HepG2 (cell line): ENCODE data around the gene SLC25A46. TPM values are rescaled to one million over a fixed set of nuclear protein-coding genes. Genes with fewer than 3 reads are reported as not detected.

Source experiments
- CENPT ChIP-seq: sonication (generic); formaldehyde crosslinking; IDR thresholded peaks from 2 replicates; pipeline ENCODE4 v1.8.0; 2022; ENCODE audit warnings: low read depth, mild to moderate bottlenecking, moderate library complexity, missing genetic modification reagents
- ESRRA ChIP-seq: sonication (generic); formaldehyde crosslinking; IDR thresholded peaks from 2 replicates; pipeline ENCODE4 v1.5.1; 2020; ENCODE audit warnings: mild to moderate bottlenecking, low read depth, missing genetic modification reagents
- GABPB1 ChIP-seq: IDR thresholded peaks from 2 replicates; pipeline ENCODE4 v1.6.1; 2016; ENCODE audit warnings: mild to moderate bottlenecking, missing genetic modification reagents, moderate library complexity, missing compliant biosample characterization
- HNRNPK ChIP-seq: fragments of 200-400 bp; formaldehyde crosslinking; IDR thresholded peaks from 2 replicates; pipeline ENCODE4 v1.6.1; 2018; ENCODE audit warnings: low read length, low read depth, moderate library complexity, mild to moderate bottlenecking; ENCODE audit not compliant: poor library complexity, severe bottlenecking
- HOXD1 ChIP-seq: sonication (generic); formaldehyde crosslinking; IDR thresholded peaks from 2 replicates; pipeline ENCODE4 v1.5.0; 2020; ENCODE audit warnings: missing genetic modification reagents
- ISX ChIP-seq: sonication (generic); formaldehyde crosslinking; conservative IDR thresholded peaks from 2 replicates; pipeline ENCODE4 v1.5.0; 2020; ENCODE audit warnings: missing genetic modification reagents
- KDM3A ChIP-seq: IDR thresholded peaks from 2 replicates; pipeline ENCODE4 v1.6.1; 2018; ENCODE audit warnings: low read depth, missing compliant biosample characterization
- MAFF ChIP-seq: IDR thresholded peaks from 2 replicates; pipeline ENCODE4 v1.6.1; 2011; ENCODE audit warnings: low read depth, low read length, improper control_type of control experiment
- MAFK ChIP-seq, 2 experiments: IDR thresholded peaks in 1 of 2; conservative IDR thresholded peaks in 1 of 2; 2 replicates each; pipeline ENCODE4 v1.6.1; 2011; ENCODE audit warnings: improper control_type of control experiment in 2 of 2, low read length in 2 of 2
- MIER2 ChIP-seq: IDR thresholded peaks from 2 replicates; pipeline ENCODE4 v1.6.1; 2016; ENCODE audit warnings: missing biosample characterization, missing genetic modification reagents
- MXI1 ChIP-seq: IDR thresholded peaks from 3 replicates; pipeline ENCODE4 v1.6.1; 2012; ENCODE audit warnings: low read depth, low read length, inconsistent platforms, borderline replicate concordance
- POGZ ChIP-seq: sonication (generic); formaldehyde crosslinking; IDR thresholded peaks from 2 replicates; pipeline ENCODE4 v1.4.0; 2020; ENCODE audit warnings: mild to moderate bottlenecking, missing genetic modification reagents
- RELA ChIP-seq: sonication (generic); formaldehyde crosslinking; IDR thresholded peaks from 2 replicates; pipeline ENCODE4 v1.4.0; 2020; ENCODE audit warnings: missing genetic modification reagents
- RFX1 ChIP-seq: fragments of 450-650 bp; IDR thresholded peaks from 2 replicates; pipeline ENCODE4 v1.6.1; 2017
- RXRB ChIP-seq: IDR thresholded peaks from 2 replicates; pipeline ENCODE4 v1.6.1; 2016; ENCODE audit warnings: borderline replicate concordance, missing genetic modification reagents, missing compliant biosample characterization
- TMF1 ChIP-seq: sonication (generic); formaldehyde crosslinking; IDR thresholded peaks from 2 replicates; pipeline ENCODE4 v1.8.1; 2022; ENCODE audit warnings: low read depth, missing genetic modification reagents
- ZBTB8A ChIP-seq: sonication (generic); formaldehyde crosslinking; IDR thresholded peaks from 2 replicates; pipeline ENCODE4 v1.4.0; 2020; ENCODE audit warnings: mild to moderate bottlenecking, low read depth, missing genetic modification reagents, borderline replicate concordance
- ZFP41 ChIP-seq: sonication (generic); formaldehyde crosslinking; IDR thresholded peaks from 2 replicates; pipeline ENCODE4 v1.4.0; 2020; ENCODE audit warnings: mild to moderate bottlenecking, missing genetic modification reagents, borderline replicate concordance
- ZNF7 ChIP-seq: IDR thresholded peaks from 2 replicates; pipeline ENCODE4 v1.6.1; 2016; ENCODE audit warnings: missing biosample characterization, missing genetic modification reagents
- ZNF883 ChIP-seq: sonication (generic); formaldehyde crosslinking; IDR thresholded peaks from 2 replicates; pipeline ENCODE4 v1.5.1; 2020; ENCODE audit warnings: mild to moderate bottlenecking, missing genetic modification reagents; ENCODE audit errors: not compliant biosample characterization
- polyA plus RNA-seq, 8 experiments: library from polyadenylated mRNA; depleted of rRNA in 3 of 8; stranded (reverse) in 7 of 8; unstranded in 1 of 8; fragments of >200 nt; fragmentation: Illumina TruSeq in 4 of 8; extraction: Trizol in 4 of 8; gene quantifications; 2 replicates each; pipeline versions ENCODE4 v1.2.1 to v1.2.3, GENCODE V29; 2011 to 2016; ENCODE audit warnings: low read depth in 4 of 8, missing spikeins in 1 of 8, mixed read lengths in 1 of 8; ENCODE audit not compliant: insufficient read depth in 1 of 8
- total RNA-seq, 5 experiments: library from RNA; depleted of rRNA; stranded (reverse); fragments of >200 nt; fragmentation: Illumina TruSeq; extraction: Trizol; gene quantifications; 2 replicates each; pipeline ENCODE4 v1.2.3, GENCODE V29; 2016; ENCODE audit warnings: low read depth in 1 of 5
- TF ChIP-seq, protein P1 (sequence below): sonication (generic); formaldehyde crosslinking; IDR thresholded peaks from 2 replicates; pipeline ENCODE4 v1.5.1; 2020; ENCODE audit warnings: mild to moderate bottlenecking, missing genetic modification reagents
- TF ChIP-seq, protein P2 (sequence below): sonication (generic); formaldehyde crosslinking; conservative IDR thresholded peaks from 2 replicates; pipeline ENCODE4 v1.4.0; 2020; ENCODE audit warnings: mild to moderate bottlenecking, missing genetic modification reagents, moderate library complexity
- TF ChIP-seq, protein P3 (sequence below): sonication (generic); formaldehyde crosslinking; IDR thresholded peaks from 2 replicates; pipeline ENCODE4 v1.4.0; 2020; ENCODE audit warnings: missing genetic modification reagents; ENCODE audit errors: not compliant biosample characterization

The SLC25A46 gene
- total and polyA plus RNA-seq, 2 of the 13 experiments (the other 11 are each of a cell fraction or from before 2014, with no cell fraction given), result 14.2 to 34.6 TPM

- TF ChIP-seq ZBTB8A (CRISPR knock-in tag), result peak; percentile 29; the same call in 1 of the 2 replicates
- TF ChIP-seq MXI1, result peak; percentile 74; the same call in 2 of the 3 replicates
- TF ChIP-seq, protein P1, sequence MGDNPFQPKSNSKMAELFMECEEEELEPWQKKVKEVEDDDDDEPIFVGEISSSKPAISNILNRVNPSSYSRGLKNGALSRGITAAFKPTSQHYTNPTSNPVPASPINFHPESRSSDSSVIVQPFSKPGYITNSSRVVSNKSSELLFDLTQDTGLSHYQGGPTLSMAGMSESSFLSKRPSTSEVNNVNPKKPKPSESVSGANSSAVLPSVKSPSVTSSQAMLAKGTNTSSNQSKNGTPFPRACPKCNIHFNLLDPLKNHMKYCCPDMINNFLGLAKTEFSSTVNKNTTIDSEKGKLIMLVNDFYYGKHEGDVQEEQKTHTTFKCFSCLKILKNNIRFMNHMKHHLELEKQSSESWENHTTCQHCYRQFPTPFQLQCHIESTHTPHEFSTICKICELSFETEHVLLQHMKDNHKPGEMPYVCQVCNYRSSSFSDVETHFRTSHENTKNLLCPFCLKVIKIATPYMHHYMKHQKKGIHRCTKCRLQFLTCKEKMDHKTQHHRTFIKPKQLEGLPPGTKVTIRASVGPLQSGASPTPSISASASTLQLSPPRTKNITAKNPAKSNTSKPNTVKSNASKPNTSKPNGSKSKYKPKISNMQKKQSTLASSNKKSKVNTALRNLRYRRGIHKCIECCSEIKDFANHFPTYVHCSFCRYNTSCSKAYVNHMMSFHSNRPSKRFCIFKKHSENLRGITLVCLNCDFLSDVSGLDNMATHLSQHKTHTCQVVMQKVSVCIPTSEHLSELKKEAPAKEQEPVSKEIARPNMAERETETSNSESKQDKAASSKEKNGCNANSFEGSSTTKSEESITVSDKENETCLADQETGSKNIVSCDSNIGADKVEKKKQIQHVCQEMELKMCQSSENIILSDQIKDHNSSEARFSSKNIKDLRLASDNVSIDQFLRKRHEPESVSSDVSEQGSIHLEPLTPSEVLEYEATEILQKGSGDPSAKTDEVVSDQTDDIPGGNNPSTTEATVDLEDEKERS (CRISPR knock-in tag), result peak; percentile 72; the same call in 1 of the 2 replicates
- no peak for TF ChIP-seq MAFF
- TF ChIP-seq GABPB1 (CRISPR knock-in tag), result peak; percentile 97
- no peak for TF ChIP-seq MAFK (conservative IDR thresholded peaks at IDR 0.05 in 1 of 2, IDR thresholded peaks at IDR 0.05 in 1 of 2; ENCODE audit: low read length in 2 of 2)
- TF ChIP-seq RFX1, result peak; percentile 87
- TF ChIP-seq POGZ (CRISPR knock-in tag), result peak; percentile 53
- 0 out of 2 replicates have a peak, but pooled peaks have one; percentile 32 for TF ChIP-seq ESRRA (CRISPR knock-in tag)
- TF ChIP-seq HNRNPK, result no peak
- no peak for TF ChIP-seq ZNF7
- TF ChIP-seq ZNF883 (CRISPR knock-in tag), result peak; percentile 83
- TF ChIP-seq KDM3A (CRISPR knock-in tag), result no peak
- TF ChIP-seq ISX (CRISPR knock-in tag), result no peak
- TF ChIP-seq, protein P2, sequence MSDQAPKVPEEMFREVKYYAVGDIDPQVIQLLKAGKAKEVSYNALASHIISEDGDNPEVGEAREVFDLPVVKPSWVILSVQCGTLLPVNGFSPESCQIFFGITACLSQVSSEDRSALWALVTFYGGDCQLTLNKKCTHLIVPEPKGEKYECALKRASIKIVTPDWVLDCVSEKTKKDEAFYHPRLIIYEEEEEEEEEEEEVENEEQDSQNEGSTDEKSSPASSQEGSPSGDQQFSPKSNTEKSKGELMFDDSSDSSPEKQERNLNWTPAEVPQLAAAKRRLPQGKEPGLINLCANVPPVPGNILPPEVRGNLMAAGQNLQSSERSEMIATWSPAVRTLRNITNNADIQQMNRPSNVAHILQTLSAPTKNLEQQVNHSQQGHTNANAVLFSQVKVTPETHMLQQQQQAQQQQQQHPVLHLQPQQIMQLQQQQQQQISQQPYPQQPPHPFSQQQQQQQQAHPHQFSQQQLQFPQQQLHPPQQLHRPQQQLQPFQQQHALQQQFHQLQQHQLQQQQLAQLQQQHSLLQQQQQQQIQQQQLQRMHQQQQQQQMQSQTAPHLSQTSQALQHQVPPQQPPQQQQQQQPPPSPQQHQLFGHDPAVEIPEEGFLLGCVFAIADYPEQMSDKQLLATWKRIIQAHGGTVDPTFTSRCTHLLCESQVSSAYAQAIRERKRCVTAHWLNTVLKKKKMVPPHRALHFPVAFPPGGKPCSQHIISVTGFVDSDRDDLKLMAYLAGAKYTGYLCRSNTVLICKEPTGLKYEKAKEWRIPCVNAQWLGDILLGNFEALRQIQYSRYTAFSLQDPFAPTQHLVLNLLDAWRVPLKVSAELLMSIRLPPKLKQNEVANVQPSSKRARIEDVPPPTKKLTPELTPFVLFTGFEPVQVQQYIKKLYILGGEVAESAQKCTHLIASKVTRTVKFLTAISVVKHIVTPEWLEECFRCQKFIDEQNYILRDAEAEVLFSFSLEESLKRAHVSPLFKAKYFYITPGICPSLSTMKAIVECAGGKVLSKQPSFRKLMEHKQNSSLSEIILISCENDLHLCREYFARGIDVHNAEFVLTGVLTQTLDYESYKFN (CRISPR knock-in tag), result 0 out of 2 replicates have a peak, but pooled peaks have one; percentile 16
- no peak for TF ChIP-seq ZFP41 (CRISPR knock-in tag)
- TF ChIP-seq, protein P3, sequence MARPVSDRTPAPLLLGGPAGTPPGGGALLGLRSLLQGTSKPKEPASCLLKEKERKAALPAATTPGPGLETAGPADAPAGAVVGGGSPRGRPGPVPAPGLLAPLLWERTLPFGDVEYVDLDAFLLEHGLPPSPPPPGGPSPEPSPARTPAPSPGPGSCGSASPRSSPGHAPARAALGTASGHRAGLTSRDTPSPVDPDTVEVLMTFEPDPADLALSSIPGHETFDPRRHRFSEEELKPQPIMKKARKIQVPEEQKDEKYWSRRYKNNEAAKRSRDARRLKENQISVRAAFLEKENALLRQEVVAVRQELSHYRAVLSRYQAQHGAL (CRISPR knock-in tag), result no peak
- TF ChIP-seq HOXD1 (CRISPR knock-in tag), result no peak
- 0 out of 2 replicates have a peak, but pooled peaks have one; percentile 19 for TF ChIP-seq TMF1 (CRISPR knock-in tag)
- TF ChIP-seq RELA (CRISPR knock-in tag), result no peak
- TF ChIP-seq CENPT (CRISPR knock-in tag), result no peak
- no peak for TF ChIP-seq MIER2 (CRISPR knock-in tag)
- TF ChIP-seq RXRB (CRISPR knock-in tag), result peak; percentile 74
Observed at GRCh38 chr5:110738812-110739651, at the start of gene SLC25A46 (continued).
